Upper lobe of right lung (tissue), 1 donor: ENCODE results near the gene CLIC5. TPM values are rescaled to one million over a fixed set of nuclear protein-coding genes. Genes with fewer than 3 reads are reported as not detected.

ENCODE experiments used
- ATAC-seq: fragments of 200-7000 bp; cut with Tn5 transposase; one replicate; pipeline ENCODE4 v1.9.1; 2020; ENCODE audit warnings: mild to moderate bottlenecking, moderate library complexity
- DNase-seq: peaks from one replicate; pipeline ENCODE4 v3.0.0-alpha.2; 2020
- H3K27ac ChIP-seq: fragments of 200-600 bp; one replicate; pipeline ENCODE4 v1.8.0; 2022
- H3K27me3 ChIP-seq: fragments of 200-600 bp; one replicate; pipeline ENCODE4 v1.8.0; 2022; ENCODE audit warnings: mild to moderate bottlenecking
- H3K36me3 ChIP-seq: fragments of 200-600 bp; one replicate; pipeline ENCODE4 v1.8.0; 2022
- H3K4me1 ChIP-seq: fragments of 200-600 bp; one replicate; pipeline ENCODE4 v1.8.0; 2022
- H3K4me3 ChIP-seq: fragments of 200-600 bp; one replicate; pipeline ENCODE4 v1.8.0; 2022; ENCODE audit warnings: mild to moderate bottlenecking
- H3K9me3 ChIP-seq: fragments of 200-600 bp; one replicate; pipeline ENCODE4 v1.8.0; 2022
- intact Hi-C: fragments of 100-400 bp; cut with DNase I; formaldehyde crosslinking; loops from one replicate; pipeline ENCODE4 v1.11.0; 2022
- total RNA-seq: library from RNA; stranded (reverse); fragmentation: NEBNext Ultra II Directional; extraction: Animal tissue kit (Norgen Biotek cat#: 25700); gene quantifications from one replicate; pipeline ENCODE4 v1.2.1, GENCODE V29; 2021
- TF ChIP-seq, protein P1 (sequence below): fragments of 200-600 bp; IDR thresholded peaks from one replicate; pipeline ENCODE4 v1.8.0; 2022; ENCODE audit warnings: antibody characterized with exemption
- donor health status: DM: no; HTN: yes; CAD: no; lungs with severe emphysema.

Gene CLIC5
- total RNA-seq, 1 donor from 2014 or later = 131 TPM

DNA sequence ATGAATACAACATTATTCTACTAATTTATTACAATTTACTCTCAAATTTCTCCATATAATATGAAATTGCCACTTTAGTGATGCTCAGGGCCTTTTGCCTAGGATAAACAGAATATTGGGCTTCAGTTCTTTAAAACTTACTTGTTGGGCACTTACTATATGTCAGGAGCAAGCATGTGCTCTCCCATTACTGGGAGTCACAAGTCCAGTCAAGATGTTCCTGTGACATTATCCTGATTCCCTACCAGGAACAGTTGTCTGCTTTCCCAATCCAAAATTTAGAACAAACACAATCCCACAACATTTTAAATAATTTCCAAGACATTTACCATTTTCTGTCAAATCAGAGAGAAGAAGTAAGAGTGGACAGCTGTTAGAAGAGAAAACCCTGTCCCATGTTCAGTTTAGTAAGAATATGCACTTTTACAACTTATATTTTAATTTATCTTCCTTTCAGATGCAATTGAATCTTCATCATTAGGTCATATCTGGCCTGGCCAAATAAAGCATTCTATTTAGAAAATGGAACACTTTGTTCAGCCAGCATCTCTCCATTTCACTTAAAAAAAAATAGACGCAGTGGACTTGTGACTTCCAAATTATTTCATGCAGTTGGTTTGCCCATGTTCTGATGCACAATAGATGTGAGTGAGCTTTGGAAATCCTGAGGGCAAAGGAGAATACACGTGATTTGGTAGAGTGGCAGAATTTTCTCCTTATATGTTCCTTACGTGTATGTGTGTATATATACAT, 159.8 kb downstream of the CLIC5 start:
- H3K9me3 ChIP-seq = no peaks in the 10 kb centered on the region
- DNase-seq (no peak), ATAC-seq (no peak)
- no peaks in the 10 kb centered on the region for H3K27me3 ChIP-seq
- no peaks in the 10 kb centered on the region for H3K4me1 ChIP-seq
- H3K27ac ChIP-seq = no peak overlapping the region
- TF ChIP-seq, protein P1, sequence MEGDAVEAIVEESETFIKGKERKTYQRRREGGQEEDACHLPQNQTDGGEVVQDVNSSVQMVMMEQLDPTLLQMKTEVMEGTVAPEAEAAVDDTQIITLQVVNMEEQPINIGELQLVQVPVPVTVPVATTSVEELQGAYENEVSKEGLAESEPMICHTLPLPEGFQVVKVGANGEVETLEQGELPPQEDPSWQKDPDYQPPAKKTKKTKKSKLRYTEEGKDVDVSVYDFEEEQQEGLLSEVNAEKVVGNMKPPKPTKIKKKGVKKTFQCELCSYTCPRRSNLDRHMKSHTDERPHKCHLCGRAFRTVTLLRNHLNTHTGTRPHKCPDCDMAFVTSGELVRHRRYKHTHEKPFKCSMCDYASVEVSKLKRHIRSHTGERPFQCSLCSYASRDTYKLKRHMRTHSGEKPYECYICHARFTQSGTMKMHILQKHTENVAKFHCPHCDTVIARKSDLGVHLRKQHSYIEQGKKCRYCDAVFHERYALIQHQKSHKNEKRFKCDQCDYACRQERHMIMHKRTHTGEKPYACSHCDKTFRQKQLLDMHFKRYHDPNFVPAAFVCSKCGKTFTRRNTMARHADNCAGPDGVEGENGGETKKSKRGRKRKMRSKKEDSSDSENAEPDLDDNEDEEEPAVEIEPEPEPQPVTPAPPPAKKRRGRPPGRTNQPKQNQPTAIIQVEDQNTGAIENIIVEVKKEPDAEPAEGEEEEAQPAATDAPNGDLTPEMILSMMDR = no peak
- H3K36me3 ChIP-seq = no peaks in the 10 kb centered on the region
- intact Hi-C loops = no loop called here
- H3K4me3 ChIP-seq = no peak overlapping the region

DNA sequence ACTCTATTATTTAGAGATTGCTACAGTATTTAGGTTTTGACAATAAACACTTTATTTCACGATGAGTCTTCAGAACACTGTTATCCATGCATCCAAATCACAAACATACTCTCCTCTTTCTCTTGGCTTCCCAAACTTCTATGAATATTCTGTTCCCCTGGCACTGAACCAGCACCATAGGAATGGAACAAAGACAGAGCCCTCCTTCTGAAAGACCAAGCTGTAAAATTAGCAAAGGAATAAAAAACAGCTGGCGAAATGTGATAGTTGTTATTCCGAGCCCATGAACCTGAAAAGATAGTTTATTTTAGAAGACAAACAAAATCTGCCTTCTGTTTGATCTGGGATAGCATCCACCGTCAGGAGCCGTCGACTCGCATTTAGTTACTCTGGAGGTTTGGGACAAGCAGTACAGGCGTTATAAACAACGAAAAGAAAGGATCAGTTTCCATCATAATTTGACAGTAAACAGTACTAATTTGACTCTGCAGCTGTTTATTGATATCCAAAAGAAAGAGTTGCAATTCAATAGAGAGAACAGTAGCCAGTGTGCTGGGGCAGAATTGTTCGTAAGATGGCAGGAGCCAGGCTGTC, 161.4 kb downstream of the CLIC5 start:
- ATAC-seq (no peak), DNase-seq (no peak)
- H3K4me3 ChIP-seq = no peak overlapping the region
- intact Hi-C loops = no loop called here
- no peaks in the 10 kb centered on the region for H3K27me3 ChIP-seq
- H3K27ac ChIP-seq = no peak overlapping the region
- H3K36me3 ChIP-seq = no peaks in the 10 kb centered on the region
- no peaks in the 10 kb centered on the region for H3K9me3 ChIP-seq
- no peaks in the 10 kb centered on the region for H3K4me1 ChIP-seq
- TF ChIP-seq, protein P1 = no peak

DNA sequence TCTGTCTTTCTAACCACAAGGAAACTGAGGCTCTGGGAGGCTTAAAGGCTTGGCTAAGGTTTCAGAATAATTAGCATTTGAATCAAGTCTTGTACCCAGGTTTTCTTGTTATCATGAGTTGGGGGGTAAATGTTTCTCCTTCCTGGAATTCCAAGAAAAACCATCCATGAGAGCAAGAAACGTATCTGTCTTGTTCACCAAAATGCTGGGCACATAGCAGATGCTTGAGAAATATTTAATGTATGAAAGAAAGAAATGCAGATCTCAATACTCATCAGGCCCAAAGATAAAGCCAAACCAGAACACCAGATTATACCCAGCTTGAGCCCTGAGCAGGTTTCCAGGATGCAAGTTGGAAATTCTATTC, 164.6 kb downstream of the CLIC5 start:
- H3K36me3 ChIP-seq = no peaks in the 10 kb centered on the region
- H3K27me3 ChIP-seq = no peaks in the 10 kb centered on the region
- no peaks in the 10 kb centered on the region for H3K9me3 ChIP-seq
- no peak for ATAC-seq
- no peak for DNase-seq
- no peak overlapping the region for H3K27ac ChIP-seq
- intact Hi-C loops = no loop called here
- H3K4me1 ChIP-seq = no peaks in the 10 kb centered on the region
- TF ChIP-seq, protein P1 = no peak
- no peak overlapping the region for H3K4me3 ChIP-seq

DNA sequence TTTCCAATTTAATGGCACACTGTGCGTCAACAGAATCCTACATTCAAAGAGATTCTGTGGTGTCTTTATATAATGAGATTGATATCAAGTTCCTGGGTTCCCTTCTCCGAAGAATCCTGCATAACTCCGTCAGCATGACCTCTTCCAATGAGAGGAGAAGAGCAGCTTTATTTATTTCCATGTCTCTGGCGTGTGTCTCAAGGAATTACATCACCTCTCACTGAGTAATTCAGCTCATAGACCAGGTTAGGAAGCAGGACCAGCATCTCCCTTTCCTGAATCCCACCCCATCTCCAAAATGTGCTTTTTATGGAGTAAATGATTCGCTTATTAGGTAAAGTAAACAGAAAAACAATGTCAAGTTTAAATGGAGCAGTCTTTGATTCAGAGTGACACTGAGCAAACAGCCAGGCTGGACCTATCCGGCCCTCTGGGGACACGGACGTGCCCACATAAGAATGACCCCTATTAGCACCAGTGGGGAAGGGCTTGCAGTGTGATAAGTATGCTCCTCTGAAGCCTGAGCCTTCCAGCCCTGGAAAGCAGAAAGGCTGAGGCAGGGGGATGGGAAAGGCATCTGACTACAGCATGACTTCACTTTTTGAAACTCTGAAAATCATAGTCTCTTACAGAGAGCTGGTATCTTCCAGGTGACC, 165.2 kb downstream of the CLIC5 start:
- no peaks in the 10 kb centered on the region for H3K9me3 ChIP-seq
- ATAC-seq (no peak), DNase-seq (no peak)
- intact Hi-C loops = no loop called here
- TF ChIP-seq, protein P1 = no peak
- no peak overlapping the region for H3K27ac ChIP-seq
- no peaks in the 10 kb centered on the region for H3K4me1 ChIP-seq
- no peaks in the 10 kb centered on the region for H3K36me3 ChIP-seq
- H3K27me3 ChIP-seq = no peaks in the 10 kb centered on the region
- H3K4me3 ChIP-seq = no peak overlapping the region

DNA sequence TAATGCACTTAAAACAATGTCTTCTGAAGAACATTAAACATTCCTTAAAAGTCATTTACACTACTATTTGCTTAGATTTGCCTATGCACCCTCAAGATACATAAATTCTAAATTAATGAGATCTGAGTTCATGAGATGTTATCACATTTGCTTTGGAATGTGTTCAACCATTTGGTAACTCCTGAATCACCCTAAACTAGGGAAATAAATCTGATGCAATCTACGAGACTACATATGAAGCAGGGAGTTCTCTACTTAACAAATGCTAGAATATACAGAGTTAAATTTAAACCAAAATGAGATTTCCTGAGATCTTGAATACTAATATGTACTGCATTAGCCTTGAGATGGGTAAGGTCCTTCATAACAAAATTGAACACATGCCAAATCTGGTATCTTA, 170.1 kb downstream of the CLIC5 start:
- no peaks in the 10 kb centered on the region for H3K27me3 ChIP-seq
- TF ChIP-seq, protein P1 = no peak
- H3K4me3 ChIP-seq = no peak overlapping the region
- H3K27ac ChIP-seq = no peak overlapping the region
- H3K36me3 ChIP-seq = no peaks in the 10 kb centered on the region
- H3K4me1 ChIP-seq = no peaks in the 10 kb centered on the region
- no peaks in the 10 kb centered on the region for H3K9me3 ChIP-seq
- peak; percentile 24 for ATAC-seq
- DNase-seq = no peak
- intact Hi-C loops = no loop called here
